ENCODE results near the gene TBX21.

TBX21 gene

GRCh38 chr17:47696717-47697642 lies 36.1 kb upstream of the TBX21 start:
- Histone ChIP-seq H3K79me2 (ENCODE audit: control insufficient read depth, insufficient read depth, low read length) (no peaks in the 10 kb centered on the region), H3K27me3 (ENCODE audit: insufficient read depth, low read length, poor library complexity) (no peaks in the 10 kb centered on the region), H3K79me1 (ENCODE audit: low read length) (no peaks in the 10 kb centered on the region), H3K4me2 (ENCODE audit: low read length) (no peak overlapping the region), H4K8ac (ENCODE audit: low read depth, low read length) (no peak overlapping the region), H3K4me3 (ENCODE audit: low read length) (no peak overlapping the region), H3K23ac (ENCODE audit: low read length) (no peak overlapping the region), H2BK120ac (ENCODE audit: low read depth, low read length) (no peak overlapping the region), H3K4me1 (ENCODE audit: control insufficient read depth, low read depth, low read length) (peaks cover 9% of the 10 kb centered on the region), H3K27ac (ENCODE audit: low read depth, low read length) (no peak overlapping the region), H3K56ac (ENCODE audit: low read length) (no peak overlapping the region), H4K5ac (ENCODE audit: low read length) (no peak overlapping the region), H3K36me3 (ENCODE audit: control insufficient read depth, insufficient read depth, low read length) (no peaks in the 10 kb centered on the region), H2AK5ac (ENCODE audit: low read length) (no peak overlapping the region), H2BK15ac (replicated peaks; ENCODE audit: low read depth) (no peak overlapping the region), H3K18ac (ENCODE audit: low read length) (no peak overlapping the region), H2BK5ac (ENCODE audit: low read length) (no peak overlapping the region), H3K9ac (ENCODE audit: low read length) (no peak overlapping the region), H3K4ac (ENCODE audit: low read depth, low read length) (no peak overlapping the region)
- no peak for DNase-seq
- no CpG with 5 or more reads among the region's 11 CpGs for WGBS (ENCODE audit: extremely low coverage, insufficient coverage, low lambda C conversion rate)

GRCh38 chr17:47697906-47698711 lies 34.9 kb upstream of the TBX21 start:
- H3K79me1 ChIP-seq (ENCODE audit: low read length): no peaks in the 10 kb centered on the region
- no peak for DNase-seq
- no peak overlapping the region for H3K4ac ChIP-seq (ENCODE audit: low read depth, low read length)
- H3K79me2 ChIP-seq (ENCODE audit: control insufficient read depth, insufficient read depth, low read length): no peaks in the 10 kb centered on the region
- no CpG with 5 or more reads among the region's 9 CpGs for WGBS (ENCODE audit: extremely low coverage, insufficient coverage, low lambda C conversion rate)
- H3K18ac ChIP-seq (ENCODE audit: low read length): no peak overlapping the region
- no peak overlapping the region for H2BK15ac ChIP-seq (replicated peaks; ENCODE audit: low read depth)
- no peak overlapping the region for H3K4me3 ChIP-seq (ENCODE audit: low read length)
- H3K27ac ChIP-seq (ENCODE audit: low read depth, low read length): no peak overlapping the region
- H2BK5ac ChIP-seq (ENCODE audit: low read length): no peak overlapping the region
- H4K5ac ChIP-seq (ENCODE audit: low read length): no peak overlapping the region
- H3K9ac ChIP-seq (ENCODE audit: low read length): no peak overlapping the region
- H2AK5ac ChIP-seq (ENCODE audit: low read length): no peak overlapping the region
- H3K4me2 ChIP-seq (ENCODE audit: low read length): no peak overlapping the region
- H4K8ac ChIP-seq (ENCODE audit: low read depth, low read length): no peak overlapping the region
- peaks cover 4% of the 10 kb centered on the region for H3K4me1 ChIP-seq (ENCODE audit: control insufficient read depth, low read depth, low read length)
- no peak overlapping the region for H3K23ac ChIP-seq (ENCODE audit: low read length)
- H2BK120ac ChIP-seq (ENCODE audit: low read depth, low read length): no peak overlapping the region
- H3K56ac ChIP-seq (ENCODE audit: low read length): no peak overlapping the region
- no peaks in the 10 kb centered on the region for H3K27me3 ChIP-seq (ENCODE audit: insufficient read depth, low read length, poor library complexity)
- H3K36me3 ChIP-seq (ENCODE audit: control insufficient read depth, insufficient read depth, low read length): no peaks in the 10 kb centered on the region

- no peaks in the 10 kb centered on the region for H3K36me3 ChIP-seq (ENCODE audit: control insufficient read depth, insufficient read depth, low read length)
- no peak overlapping the region for H2AK5ac ChIP-seq (ENCODE audit: low read length)
- H3K18ac ChIP-seq (ENCODE audit: low read length): no peak overlapping the region
- H3K4me2 ChIP-seq (ENCODE audit: low read length): no peak overlapping the region
- no peak overlapping the region for H3K23ac ChIP-seq (ENCODE audit: low read length)
- no peak overlapping the region for H3K4me3 ChIP-seq (ENCODE audit: low read length)
- no peak overlapping the region for H2BK120ac ChIP-seq (ENCODE audit: low read depth, low read length)
- H2BK5ac ChIP-seq (ENCODE audit: low read length): no peak overlapping the region
- no peak overlapping the region for H3K4ac ChIP-seq (ENCODE audit: low read depth, low read length)
- peak; percentile 57 for DNase-seq
- no peak overlapping the region for H3K56ac ChIP-seq (ENCODE audit: low read length)
- no peaks in the 10 kb centered on the region for H3K79me2 ChIP-seq (ENCODE audit: control insufficient read depth, insufficient read depth, low read length)
- no peak overlapping the region for H4K8ac ChIP-seq (ENCODE audit: low read depth, low read length)
- no peak overlapping the region for H4K5ac ChIP-seq (ENCODE audit: low read length)
- no peak overlapping the region for H2BK15ac ChIP-seq (replicated peaks; ENCODE audit: low read depth)
- H3K4me1 ChIP-seq (ENCODE audit: control insufficient read depth, low read depth, low read length): peaks cover 2% of the 10 kb centered on the region
- H3K27ac ChIP-seq (ENCODE audit: low read depth, low read length): no peak overlapping the region
- no CpG with 5 or more reads among the region's 25 CpGs for WGBS (ENCODE audit: extremely low coverage, insufficient coverage, low lambda C conversion rate)
- no peaks in the 10 kb centered on the region for H3K79me1 ChIP-seq (ENCODE audit: low read length)
- no peaks in the 10 kb centered on the region for H3K27me3 ChIP-seq (ENCODE audit: insufficient read depth, low read length, poor library complexity)
- no peak overlapping the region for H3K9ac ChIP-seq (ENCODE audit: low read length)
These were observed 34.1 kb upstream of the TBX21 start for GRCh38 chr17:47698749-47699535.

- no peak for DNase-seq
- H3K27ac ChIP-seq (ENCODE audit: low read depth, low read length): no peak overlapping the region
- H3K4me2 ChIP-seq (ENCODE audit: low read length): no peak overlapping the region
- no peak overlapping the region for H3K4me3 ChIP-seq (ENCODE audit: low read length)
- H3K4ac ChIP-seq (ENCODE audit: low read depth, low read length): no peak overlapping the region
- H3K56ac ChIP-seq (ENCODE audit: low read length): no peak overlapping the region
- WGBS (ENCODE audit: extremely low coverage, insufficient coverage, low lambda C conversion rate): no CpG with 5 or more reads among the region's 4 CpGs
- H3K4me1 ChIP-seq (ENCODE audit: control insufficient read depth, low read depth, low read length): peaks cover 5% of the 10 kb centered on the region
- H3K23ac ChIP-seq (ENCODE audit: low read length): no peak overlapping the region
- H4K5ac ChIP-seq (ENCODE audit: low read length): no peak overlapping the region
- H3K18ac ChIP-seq (ENCODE audit: low read length): no peak overlapping the region
- no peak overlapping the region for H4K8ac ChIP-seq (ENCODE audit: low read depth, low read length)
- H2BK120ac ChIP-seq (ENCODE audit: low read depth, low read length): no peak overlapping the region
- no peaks in the 10 kb centered on the region for H3K36me3 ChIP-seq (ENCODE audit: control insufficient read depth, insufficient read depth, low read length)
- no peak overlapping the region for H2AK5ac ChIP-seq (ENCODE audit: low read length)
- no peaks in the 10 kb centered on the region for H3K27me3 ChIP-seq (ENCODE audit: insufficient read depth, low read length, poor library complexity)
- no peak overlapping the region for H3K9ac ChIP-seq (ENCODE audit: low read length)
- H3K79me1 ChIP-seq (ENCODE audit: low read length): no peaks in the 10 kb centered on the region
- no peak overlapping the region for H2BK5ac ChIP-seq (ENCODE audit: low read length)
- no peaks in the 10 kb centered on the region for H3K79me2 ChIP-seq (ENCODE audit: control insufficient read depth, insufficient read depth, low read length)
- H2BK15ac ChIP-seq (replicated peaks; ENCODE audit: low read depth): no peak overlapping the region
These were observed 33.5 kb upstream of the TBX21 start for GRCh38 chr17:47699536-47699840.

- Histone ChIP-seq H4K5ac (ENCODE audit: low read length) (no peak overlapping the region), H3K27me3 (ENCODE audit: insufficient read depth, low read length, poor library complexity) (no peaks in the 10 kb centered on the region), H2AK5ac (ENCODE audit: low read length) (no peak overlapping the region), H3K9ac (ENCODE audit: low read length) (no peak overlapping the region), H4K8ac (ENCODE audit: low read depth, low read length) (no peak overlapping the region), H2BK120ac (ENCODE audit: low read depth, low read length) (no peak overlapping the region), H3K27ac (ENCODE audit: low read depth, low read length) (no peak overlapping the region), H3K56ac (ENCODE audit: low read length) (no peak overlapping the region), H2BK5ac (ENCODE audit: low read length) (no peak overlapping the region), H3K4me3 (ENCODE audit: low read length) (no peak overlapping the region), H3K23ac (ENCODE audit: low read length) (no peak overlapping the region), H3K36me3 (ENCODE audit: control insufficient read depth, insufficient read depth, low read length) (no peaks in the 10 kb centered on the region), H3K79me1 (ENCODE audit: low read length) (no peaks in the 10 kb centered on the region), H3K4me1 (ENCODE audit: control insufficient read depth, low read depth, low read length) (peaks cover 14% of the 10 kb centered on the region), H2BK15ac (replicated peaks; ENCODE audit: low read depth) (no peak overlapping the region), H3K4me2 (ENCODE audit: low read length) (no peak overlapping the region), H3K18ac (ENCODE audit: low read length) (no peak overlapping the region), H3K4ac (ENCODE audit: low read depth, low read length) (no peak overlapping the region), H3K79me2 (ENCODE audit: control insufficient read depth, insufficient read depth, low read length) (no peaks in the 10 kb centered on the region)
- no peak for DNase-seq
- no CpG with 5 or more reads among the region's 13 CpGs for WGBS (ENCODE audit: extremely low coverage, insufficient coverage, low lambda C conversion rate)
These were observed 32.3 kb upstream of the TBX21 start for GRCh38 chr17:47700471-47701449.

All from mesendoderm (in vitro differentiated cells).